PC-3 (cell line): ENCODE results near the gene PEAK3. TPM values are rescaled to one million over a fixed set of nuclear protein-coding genes. Genes with fewer than 3 reads are reported as not detected.

Source experiments
- ATAC-seq: fragments of 200-7000 bp; cut with Tn5 transposase; 2 replicates; pipeline ENCODE4 v1.9.1; 2020; ENCODE audit warnings: mild to moderate bottlenecking, moderate library complexity
- BruUV-seq: library from RNA; stranded (reverse); fragments of 400-500 nt; replicated peaks from 2 replicates; lab custom pipeline; 2021; lab: Mats Ljungman, UMichigan
- CTCF ChIA-PET: fragments of 300-600 bp; sonication (Branson Sonifier 250); formaldehyde crosslinking; loops from one replicate; lab custom pipeline; 2022; ENCODE audit warnings: antibody characterized with exemption; lab: Charles Lee
- POLR2A ChIA-PET: fragments of 300-600 bp; sonication (Branson Sonifier 250); formaldehyde crosslinking; loops from one replicate; lab custom pipeline; 2022; ENCODE audit warnings: antibody characterized with exemption; ENCODE audit not compliant: unreplicated experiment; lab: Charles Lee
- DNase-seq: peaks from one replicate; pipeline ENCODE4 v3.0.0-alpha.2; 2015
- H2AFZ ChIP-seq: fragments of 300-600 bp; sonication (generic); 2 replicates; pipeline ENCODE4 v1.6.0; 2016; ENCODE audit warnings: antibody characterized with exemption, low read length
- H3F3A ChIP-seq: fragments of 300-600 bp; sonication (generic); one replicate; pipeline ENCODE4 v1.6.0; 2017; ENCODE audit warnings: antibody characterized with exemption, low read length, control low read depth, mild to moderate bottlenecking; ENCODE audit not compliant: unreplicated experiment
- H3K27ac ChIP-seq: fragments of 300-600 bp; sonication (generic); 2 replicates; pipeline ENCODE4 v1.5.1; 2016; ENCODE audit warnings: mild to moderate bottlenecking, low read length
- H3K27me3 ChIP-seq: fragments of 300-600 bp; sonication (generic); 2 replicates; pipeline ENCODE4 v1.6.1; 2016; ENCODE audit warnings: low read length, mixed read lengths
- H3K36me3 ChIP-seq: fragments of 300-600 bp; sonication (generic); 2 replicates; pipeline ENCODE4 v1.6.1; 2016; ENCODE audit warnings: low read depth, mixed run types, low read length, mixed read lengths
- H3K4me1 ChIP-seq: fragments of 300-600 bp; sonication (generic); 2 replicates; pipeline ENCODE4 v1.5.1; 2016; ENCODE audit warnings: low read length; ENCODE audit not compliant: insufficient read depth
- H3K4me2 ChIP-seq: fragments of 300-600 bp; sonication (generic); 2 replicates; pipeline ENCODE4 v1.6.0; 2016; ENCODE audit warnings: low read length
- H3K4me3 ChIP-seq: fragments of 300-600 bp; sonication (generic); 2 replicates; pipeline ENCODE4 v1.5.1; 2016; ENCODE audit warnings: mild to moderate bottlenecking, low read length, mixed read lengths
- H3K79me2 ChIP-seq: fragments of 300-600 bp; sonication (generic); 2 replicates; pipeline ENCODE4 v1.6.1; 2017; ENCODE audit warnings: low read length, mixed read lengths
- H3K9ac ChIP-seq: fragments of 300-600 bp; sonication (generic); 2 replicates; pipeline ENCODE4 v1.6.0; 2016; ENCODE audit warnings: mild to moderate bottlenecking, low read length
- H3K9me2 ChIP-seq: fragments of 300-600 bp; sonication (generic); replicated peaks from 2 replicates; pipeline ENCODE4 v1.6.1; 2016; ENCODE audit warnings: mixed run types, low read length, mixed read lengths
- H3K9me3 ChIP-seq: fragments of 300-600 bp; sonication (generic); 2 replicates; pipeline ENCODE4 v1.6.1; 2016; ENCODE audit warnings: low read length, mixed read lengths
- H4K20me1 ChIP-seq: fragments of 300-600 bp; sonication (generic); 2 replicates; pipeline ENCODE4 v1.6.1; 2016; ENCODE audit warnings: low read length, mixed read lengths
- CTCF ChIP-seq: fragments of 300-600 bp; sonication (generic); conservative IDR thresholded peaks from 2 replicates; pipeline ENCODE4 v1.5.1; 2017; ENCODE audit warnings: antibody characterized with exemption, low read depth, mild to moderate bottlenecking, low read length
- EZH2 ChIP-seq: fragments of 300-600 bp; sonication (generic); IDR thresholded peaks from one replicate; pipeline ENCODE4 v1.6.1; 2017; ENCODE audit warnings: antibody characterized with exemption, mild to moderate bottlenecking, low read length; ENCODE audit not compliant: unreplicated experiment
- EZH2phosphoT487 ChIP-seq: fragments of 300-600 bp; sonication (generic); IDR thresholded peaks from 2 replicates; pipeline ENCODE4 v1.6.1; 2018; ENCODE audit warnings: mild to moderate bottlenecking, antibody characterized with exemption, low read length, borderline replicate concordance
- intact Hi-C: fragments of 100-400 bp; cut with micrococcal nuclease; formaldehyde crosslinking; loops from 2 replicates; pipeline ENCODE4 v1.9.0; 2023
- total RNA-seq: library from RNA; depleted of rRNA; stranded (reverse); fragments of >200 nt; gene quantifications from 2 replicates; pipeline ENCODE4 v1.2.3, GENCODE V29; 2014

Gene PEAK3
- total RNA-seq, 1 experiment from 2014 or later, result not detected

- intact Hi-C loops, result no loop called here
- CTCF ChIA-PET, result no interaction called here
- H3K9ac ChIP-seq, result peak overlapping the region; percentile 99; the same call in 1 of the 2 replicates
- H3K27me3 ChIP-seq, result no peaks in the 10 kb centered on the region
- H3K4me3 ChIP-seq, result peak overlapping the region; percentile 98; the same call in 1 of the 2 replicates
- H4K20me1 ChIP-seq, result no peaks in the 10 kb centered on the region
- POLR2A ChIA-PET, result no interaction called here
- no peaks in the 10 kb centered on the region for H3F3A ChIP-seq
- no peak for DNase-seq
- peaks cover 62% of the 10 kb centered on the region for H3K79me2 ChIP-seq
- no peaks in the 10 kb centered on the region; the same call in 1 of the 2 replicates for H3K36me3 ChIP-seq
- no peak overlapping the region for H2AFZ ChIP-seq
- H3K27ac ChIP-seq, result no peak overlapping the region
- no peaks in the 10 kb centered on the region for H3K9me2 ChIP-seq
- H3K4me2 ChIP-seq, result peak overlapping the region; percentile 97
- no peaks in the 10 kb centered on the region for H3K9me3 ChIP-seq
- no peak for ATAC-seq
- TF ChIP-seq CTCF (no peak), EZH2phosphoT487 (no peak), EZH2 (no peak)
- H3K4me1 ChIP-seq, result peaks cover 11% of the 10 kb centered on the region
- no TSS peak for BruUV-seq
These were observed 44.9 kb upstream of the PEAK3 start for GRCh38 chr19:2326699-2327360.

GRCh38 chr19:2325281-2326046 is 43.5 kb upstream of the PEAK3 start:
- TF ChIP-seq EZH2 (no peak), CTCF (no peak), EZH2phosphoT487 (no peak)
- Histone ChIP-seq H3F3A (no peaks in the 10 kb centered on the region), H3K4me1 (peaks cover 11% of the 10 kb centered on the region), H3K27me3 (no peaks in the 10 kb centered on the region), H3K9ac (no peak overlapping the region), H4K20me1 (no peaks in the 10 kb centered on the region), H3K79me2 (peaks cover 48% of the 10 kb centered on the region), H3K27ac (no peak overlapping the region), H2AFZ (no peak overlapping the region), H3K36me3 (no peaks in the 10 kb centered on the region; the same call in 1 of the 2 replicates), H3K9me2 (no peaks in the 10 kb centered on the region), H3K4me3 (no peak overlapping the region), H3K4me2 (no peak overlapping the region), H3K9me3 (no peaks in the 10 kb centered on the region)
- intact Hi-C loops, result no loop called here
- ChIA-PET CTCF (no interaction called here), POLR2A (no interaction called here)
- BruUV-seq, result no TSS peak
- no peak for ATAC-seq
- no peak for DNase-seq
